ENCODE data around the gene CFAP57. TPM values are rescaled to one million over a fixed set of nuclear protein-coding genes. Genes with fewer than 3 reads are reported as not detected.

Gene CFAP57
- total RNA-seq, 1 donor from 2014 or later = not detected

GRCh38 chr1:43265431-43265830 is 93.3 kb downstream of the CFAP57 start:
- Histone ChIP-seq H3K27me3 (ENCODE audit: control insufficient read depth, insufficient read depth, low read length) (no peaks in the 10 kb centered on the region), H3K4me3 (ENCODE audit: low read depth, low read length) (no peak overlapping the region), H3K36me3 (ENCODE audit: control insufficient read depth, insufficient read depth, low read length) (no peaks in the 10 kb centered on the region)
- DNase-seq (ENCODE audit: low read depth) (no peak), FAIRE-seq (no peak)
- TF ChIP-seq CTCF (IDR thresholded peaks at IDR 0.05; ENCODE audit: insufficient read depth, low read length, severe bottlenecking) = no peak

- FAIRE-seq = no peak
- Histone ChIP-seq H3K4me3 (ENCODE audit: low read depth, low read length) (no peak overlapping the region), H3K27me3 (ENCODE audit: control insufficient read depth, insufficient read depth, low read length) (no peaks in the 10 kb centered on the region), H3K36me3 (ENCODE audit: control insufficient read depth, insufficient read depth, low read length) (no peaks in the 10 kb centered on the region)
- DNase-seq (ENCODE audit: low read depth) = no peak
- no peak for TF ChIP-seq CTCF (IDR thresholded peaks at IDR 0.05; ENCODE audit: insufficient read depth, low read length, severe bottlenecking)
Observed at GRCh38 chr1:43266881-43267280, 94.8 kb downstream of the CFAP57 start.

GRCh38 chr1:43267291-43267805 is 95.2 kb downstream of the CFAP57 start:
- FAIRE-seq = no peak
- no peaks in the 10 kb centered on the region for H3K27me3 ChIP-seq (ENCODE audit: control insufficient read depth, insufficient read depth, low read length)
- TF ChIP-seq CTCF (IDR thresholded peaks at IDR 0.05; ENCODE audit: insufficient read depth, low read length, severe bottlenecking) = no peak
- no peak overlapping the region for H3K4me3 ChIP-seq (ENCODE audit: low read depth, low read length)
- no peak for DNase-seq (ENCODE audit: low read depth)
- H3K36me3 ChIP-seq (ENCODE audit: control insufficient read depth, insufficient read depth, low read length) = no peaks in the 10 kb centered on the region

- H3K4me3 ChIP-seq (ENCODE audit: low read depth, low read length) = no peak overlapping the region
- no peaks in the 10 kb centered on the region for H3K36me3 ChIP-seq (ENCODE audit: control insufficient read depth, insufficient read depth, low read length)
- no peak for TF ChIP-seq CTCF (IDR thresholded peaks at IDR 0.05; ENCODE audit: insufficient read depth, low read length, severe bottlenecking)
- DNase-seq (ENCODE audit: low read depth) = no peak
- H3K27me3 ChIP-seq (ENCODE audit: control insufficient read depth, insufficient read depth, low read length) = no peaks in the 10 kb centered on the region
- FAIRE-seq = no peak
Observed at GRCh38 chr1:43267818-43268425, 95.8 kb downstream of the CFAP57 start.

- Histone ChIP-seq H3K36me3 (ENCODE audit: control insufficient read depth, insufficient read depth, low read length) (no peaks in the 10 kb centered on the region), H3K4me3 (ENCODE audit: low read depth, low read length) (peak within 1 kb of the TSS; percentile 27), H3K27me3 (ENCODE audit: control insufficient read depth, insufficient read depth, low read length) (no peaks in the 10 kb centered on the region)
- DNase-seq (ENCODE audit: low read depth) (no peak), FAIRE-seq (peak; percentile 62)
- no peak for TF ChIP-seq CTCF (IDR thresholded peaks at IDR 0.05; ENCODE audit: insufficient read depth, low read length, severe bottlenecking)
Observed at GRCh38 chr1:43269627-43270375, 97.7 kb downstream of the CFAP57 start, which contains the start of gene TMEM125. TSS of gene TMEM125 (plus strand) at chr1:43269983. CDS start at chr1:43272723, 2,740 bp downstream.

Data from bronchial epithelial cell (primary cell).